OCI-LY7 (cell line): ENCODE measurements around the gene SGO2.

Experiments used
- EZH2phosphoT487 ChIP-seq: fragments of 200-600 bp; sonication (generic); IDR thresholded peaks from 2 replicates; pipeline ENCODE4 v1.6.1; 2018; ENCODE audit warnings: low read depth, borderline replicate concordance, mild to moderate bottlenecking, mixed run types, antibody characterized with exemption, low read length, moderate library complexity, mixed read lengths
- TF ChIP-seq, protein P1 (sequence below): fragments of 200-600 bp; sonication (generic); conservative IDR thresholded peaks from 2 replicates; pipeline ENCODE4 v1.5.1; 2014; ENCODE audit warnings: mild to moderate bottlenecking, antibody characterized with exemption, low read length, moderate library complexity, mixed read lengths

DNA sequence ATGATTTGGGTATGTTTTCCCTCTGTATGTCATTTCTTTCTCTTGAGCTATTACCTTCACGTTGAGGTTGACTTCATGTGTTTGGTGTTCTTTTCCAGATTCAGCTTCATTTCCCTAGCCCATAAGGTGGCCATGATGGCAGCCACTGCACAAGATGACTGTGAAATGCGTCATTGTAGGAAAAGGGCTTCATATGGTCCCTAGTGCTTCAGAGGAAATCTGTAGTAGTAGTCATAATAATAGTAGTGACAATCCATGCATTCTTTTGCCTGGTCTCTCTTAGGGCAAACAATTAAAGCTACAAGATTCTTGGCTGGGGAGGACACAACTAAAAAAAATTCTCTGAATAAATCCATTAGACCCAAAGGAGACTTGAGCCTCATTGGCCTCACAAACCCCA, 88.2 kb downstream of the SGO2 start:
- TF ChIP-seq, protein P1, sequence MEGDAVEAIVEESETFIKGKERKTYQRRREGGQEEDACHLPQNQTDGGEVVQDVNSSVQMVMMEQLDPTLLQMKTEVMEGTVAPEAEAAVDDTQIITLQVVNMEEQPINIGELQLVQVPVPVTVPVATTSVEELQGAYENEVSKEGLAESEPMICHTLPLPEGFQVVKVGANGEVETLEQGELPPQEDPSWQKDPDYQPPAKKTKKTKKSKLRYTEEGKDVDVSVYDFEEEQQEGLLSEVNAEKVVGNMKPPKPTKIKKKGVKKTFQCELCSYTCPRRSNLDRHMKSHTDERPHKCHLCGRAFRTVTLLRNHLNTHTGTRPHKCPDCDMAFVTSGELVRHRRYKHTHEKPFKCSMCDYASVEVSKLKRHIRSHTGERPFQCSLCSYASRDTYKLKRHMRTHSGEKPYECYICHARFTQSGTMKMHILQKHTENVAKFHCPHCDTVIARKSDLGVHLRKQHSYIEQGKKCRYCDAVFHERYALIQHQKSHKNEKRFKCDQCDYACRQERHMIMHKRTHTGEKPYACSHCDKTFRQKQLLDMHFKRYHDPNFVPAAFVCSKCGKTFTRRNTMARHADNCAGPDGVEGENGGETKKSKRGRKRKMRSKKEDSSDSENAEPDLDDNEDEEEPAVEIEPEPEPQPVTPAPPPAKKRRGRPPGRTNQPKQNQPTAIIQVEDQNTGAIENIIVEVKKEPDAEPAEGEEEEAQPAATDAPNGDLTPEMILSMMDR, result no peak
- no peak for TF ChIP-seq EZH2phosphoT487
